ENCODE data around the gene CKAP5.

DNA sequence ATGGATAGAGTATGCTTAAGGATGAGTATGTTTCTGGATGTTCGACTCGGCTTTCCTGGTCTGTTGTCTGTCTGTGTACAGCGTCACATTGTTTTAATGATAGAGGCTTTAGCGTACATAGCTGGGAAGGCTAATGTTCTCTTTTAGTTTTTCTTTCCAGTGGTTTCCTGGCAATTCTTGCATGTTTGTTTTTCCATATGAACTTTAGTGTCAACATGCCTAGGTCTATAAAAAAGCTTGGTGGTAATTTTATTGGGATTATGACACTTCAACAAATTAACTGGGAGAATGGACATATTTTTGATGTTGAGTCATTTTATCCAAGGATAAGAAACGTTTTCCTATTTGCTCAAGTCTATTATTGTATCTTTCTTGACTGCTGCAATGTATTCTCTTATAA lies 109.5 kb downstream of the CKAP5 start:
- TF ChIP-seq STAT1 (IDR thresholded peaks at IDR 0.05; ENCODE audit: unreplicated experiment) (no peak), POLR2AphosphoS5 (IDR thresholded peaks at IDR 0.05; ENCODE audit: low read depth) (no peak), REST (IDR thresholded peaks at IDR 0.05; ENCODE audit: unreplicated experiment) (no peak), EZH2 (IDR thresholded peaks at IDR 0.05; ENCODE audit: low read depth, unreplicated experiment) (no peak), NANOG (IDR thresholded peaks at IDR 0.05; ENCODE audit: borderline replicate concordance) (no peak)
- TF ChIP-seq, protein P1, sequence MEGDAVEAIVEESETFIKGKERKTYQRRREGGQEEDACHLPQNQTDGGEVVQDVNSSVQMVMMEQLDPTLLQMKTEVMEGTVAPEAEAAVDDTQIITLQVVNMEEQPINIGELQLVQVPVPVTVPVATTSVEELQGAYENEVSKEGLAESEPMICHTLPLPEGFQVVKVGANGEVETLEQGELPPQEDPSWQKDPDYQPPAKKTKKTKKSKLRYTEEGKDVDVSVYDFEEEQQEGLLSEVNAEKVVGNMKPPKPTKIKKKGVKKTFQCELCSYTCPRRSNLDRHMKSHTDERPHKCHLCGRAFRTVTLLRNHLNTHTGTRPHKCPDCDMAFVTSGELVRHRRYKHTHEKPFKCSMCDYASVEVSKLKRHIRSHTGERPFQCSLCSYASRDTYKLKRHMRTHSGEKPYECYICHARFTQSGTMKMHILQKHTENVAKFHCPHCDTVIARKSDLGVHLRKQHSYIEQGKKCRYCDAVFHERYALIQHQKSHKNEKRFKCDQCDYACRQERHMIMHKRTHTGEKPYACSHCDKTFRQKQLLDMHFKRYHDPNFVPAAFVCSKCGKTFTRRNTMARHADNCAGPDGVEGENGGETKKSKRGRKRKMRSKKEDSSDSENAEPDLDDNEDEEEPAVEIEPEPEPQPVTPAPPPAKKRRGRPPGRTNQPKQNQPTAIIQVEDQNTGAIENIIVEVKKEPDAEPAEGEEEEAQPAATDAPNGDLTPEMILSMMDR (conservative IDR thresholded peaks at IDR 0.05; ENCODE audit: low read depth in 2 of 2): no peak

All from GM23338 (cell line).